Liver (tissue), 9 donors: ENCODE data around the gene GMPS. TPM values are rescaled to one million over a fixed set of nuclear protein-coding genes. Genes with fewer than 3 reads are reported as not detected.

ENCODE experiments used
- DNase-seq: peaks from one replicate; pipeline ENCODE4 v3.0.0-alpha.2; 2017; ENCODE audit warnings: low spot score
- H3K27ac ChIP-seq, 2 donors: one replicate each; pipeline ENCODE4 v1.7.0; 2013; ENCODE audit warnings: inconsistent platforms in 2 of 2, low read length in 2 of 2, control low read depth in 1 of 2, low read depth in 1 of 2, mild to moderate bottlenecking in 1 of 2
- H3K27me3 ChIP-seq, 4 donors: one replicate each; pipeline versions ENCODE4 v1.6.1 to v1.7.0; 2013; ENCODE audit warnings: low read length in 3 of 4, inconsistent platforms in 1 of 4, mild to moderate bottlenecking in 1 of 4, moderate library complexity in 1 of 4; ENCODE audit not compliant: control insufficient read depth in 4 of 4, insufficient read depth in 4 of 4
- H3K36me3 ChIP-seq, 4 donors: one replicate each; pipeline versions ENCODE4 v1.6.1 to v1.7.0; 2013; ENCODE audit warnings: low read length in 3 of 4, mild to moderate bottlenecking in 3 of 4, low read depth in 1 of 4, moderate library complexity in 1 of 4; ENCODE audit not compliant: control insufficient read depth in 4 of 4, insufficient read depth in 3 of 4
- H3K4me1 ChIP-seq, 4 donors: one replicate each; pipeline versions ENCODE4 v1.6.1 to v1.7.0; 2013; ENCODE audit warnings: low read length in 3 of 4, mild to moderate bottlenecking in 3 of 4, moderate library complexity in 1 of 4; ENCODE audit not compliant: control insufficient read depth in 4 of 4, insufficient read depth in 4 of 4
- H3K4me3 ChIP-seq, 3 donors: one replicate each; pipeline versions ENCODE4 v1.6.1 to v1.7.0; 2013; ENCODE audit warnings: low read length in 3 of 3, control low read depth in 1 of 3, low read depth in 1 of 3, mild to moderate bottlenecking in 1 of 3
- H3K9ac ChIP-seq, 2 donors: one replicate each; pipeline ENCODE4 v1.7.0; 2013; ENCODE audit warnings: low read length in 2 of 2, mild to moderate bottlenecking in 2 of 2, moderate library complexity in 2 of 2, control low read depth in 1 of 2, low read depth in 1 of 2
- H3K9me3 ChIP-seq, 4 donors: one replicate each; pipeline versions ENCODE4 v1.6.1 to v1.7.0; 2013; ENCODE audit warnings: low read length in 3 of 4; ENCODE audit not compliant: control insufficient read depth in 4 of 4
- CTCF ChIP-seq: fragments of 150-350 bp; IDR thresholded peaks from 2 replicates; pipeline ENCODE4 v1.5.1; 2017; ENCODE audit warnings: improper control_type of control experiment, low read depth, low read length; ENCODE audit not compliant: missing input control
- EGR1 ChIP-seq, 2 donors: IDR thresholded peaks; 2 replicates each; pipeline ENCODE4 v1.6.1; 2016 to 2018; ENCODE audit warnings: antibody characterized with exemption in 2 of 2, low read depth in 2 of 2
- GABPA ChIP-seq, 2 donors: IDR thresholded peaks in 1 of 2; conservative IDR thresholded peaks in 1 of 2; 2 replicates each; pipeline ENCODE4 v1.6.1; 2016; ENCODE audit warnings: antibody characterized with exemption in 2 of 2, mild to moderate bottlenecking in 1 of 2, moderate library complexity in 1 of 2
- HNF4A ChIP-seq, 2 donors: conservative IDR thresholded peaks; 2 replicates each; pipeline ENCODE4 v1.6.1; 2016; ENCODE audit warnings: antibody characterized with exemption in 2 of 2, mild to moderate bottlenecking in 2 of 2
- HNF4G ChIP-seq: IDR thresholded peaks from 2 replicates; pipeline ENCODE4 v1.6.1; 2016; ENCODE audit warnings: antibody characterized with exemption
- JUND ChIP-seq, 2 donors: IDR thresholded peaks; 2 replicates each; pipeline ENCODE4 v1.6.1; 2016; ENCODE audit warnings: antibody characterized with exemption in 2 of 2
- NR2F2 ChIP-seq: IDR thresholded peaks from 2 replicates; pipeline ENCODE4 v1.6.1; 2016; ENCODE audit warnings: antibody characterized with exemption
- RAD21 ChIP-seq, 2 donors: IDR thresholded peaks; 2 replicates each; pipeline ENCODE4 v1.6.1; 2016; ENCODE audit warnings: antibody characterized with exemption in 2 of 2, mild to moderate bottlenecking in 2 of 2
- REST ChIP-seq: IDR thresholded peaks from 2 replicates; pipeline ENCODE4 v1.6.1; 2016; ENCODE audit warnings: antibody characterized with exemption, mild to moderate bottlenecking
- RXRA ChIP-seq, 2 donors: IDR thresholded peaks; 2 replicates each; pipeline ENCODE4 v1.6.1; 2017 to 2018; ENCODE audit warnings: antibody characterized with exemption in 2 of 2, mild to moderate bottlenecking in 1 of 2
- TAF1 ChIP-seq: conservative IDR thresholded peaks from 2 replicates; pipeline ENCODE4 v1.6.1; 2016; ENCODE audit warnings: antibody characterized with exemption, mild to moderate bottlenecking
- YY1 ChIP-seq: IDR thresholded peaks from 2 replicates; pipeline ENCODE4 v1.6.1; 2016; ENCODE audit warnings: antibody characterized with exemption, mild to moderate bottlenecking
- ZBTB33 ChIP-seq: IDR thresholded peaks from 2 replicates; pipeline ENCODE4 v1.6.1; 2016; ENCODE audit warnings: antibody characterized with exemption
- WGBS: extraction: QIAGEN DNeasy Blood & Tissue Kit; methylation state at CpG from one replicate; pipeline ENCODE4 v1.1.7; 2013; 5-methylcytosine and 5-hydroxymethylcytosine counted together
- polyA plus RNA-seq, 2 donors: library from polyadenylated mRNA; stranded (reverse) in 1 of 2; unstranded in 1 of 2; fragments of 200-250 nt in 1 of 2; fragments of >200 nt in 1 of 2; fragmentation: Nextera tagmentation in 1 of 2; extraction: Ambion mirVana in 1 of 2; gene quantifications; one replicate each; pipeline versions ENCODE4 v1.2.1 to v1.2.3, GENCODE V29; 2013 to 2015
- total RNA-seq, 2 donors: library from RNA; depleted of rRNA; stranded (reverse); fragments of >200 nt; gene quantifications; one replicate each; pipeline ENCODE4 v1.2.3, GENCODE V29; 2014
- TF ChIP-seq, protein P1 (sequence below): IDR thresholded peaks from 2 replicates; pipeline ENCODE4 v1.6.1; 2016; ENCODE audit warnings: antibody characterized with exemption
- donor health status: healthy.
- donor health status: healthy.
- donor health status: healthy.
- donor health status: healthy.
- donor health status: healthy.

The GMPS gene
- total and polyA plus RNA-seq, 4 donors: 10.8 to 16.1 (median 14.8) TPM

DNA sequence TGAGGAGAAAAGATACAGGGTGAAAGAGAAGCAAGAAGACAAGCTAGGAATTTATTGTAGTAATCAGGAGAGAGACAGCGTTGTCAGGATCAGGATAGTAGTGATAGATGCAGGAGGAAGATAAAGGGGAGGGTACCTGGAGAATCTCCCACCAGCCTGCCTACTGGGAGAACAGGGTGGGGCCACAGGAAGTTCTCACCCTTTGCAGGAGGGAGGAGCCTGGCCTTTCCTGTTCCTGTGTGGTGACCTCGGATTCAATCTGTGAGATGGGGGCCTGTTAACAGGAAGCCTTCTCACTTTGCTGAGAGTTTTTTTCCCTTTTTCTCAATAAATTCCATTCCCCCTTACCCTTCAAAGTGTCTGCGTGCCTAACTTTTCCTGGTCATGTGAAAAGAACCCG lies 37.6 kb downstream of the GMPS start:
- Histone ChIP-seq H3K9ac (no peak overlapping the region), H3K27me3 (no peaks in the 10 kb centered on the region), H3K36me3 (peaks cover 5 to 27% (median 18%) of the 10 kb centered on the region in 4 donors), H3K27ac (no peak overlapping the region), H3K4me1 (no peaks in the 10 kb centered on the region), H3K4me3 (no peak overlapping the region), H3K9me3 (no peaks in the 10 kb centered on the region)
- TF ChIP-seq REST (no peak), YY1 (no peak), NR2F2 (no peak), HNF4A (conservative IDR thresholded peaks at IDR 0.05) (no peak), GABPA (IDR thresholded peaks at IDR 0.05 in 1 of 2, conservative IDR thresholded peaks at IDR 0.05 in 1 of 2) (no peak), RAD21 (IDR thresholded peaks at IDR 0.05) (no peak), HNF4G (no peak)
- TF ChIP-seq, protein P1, sequence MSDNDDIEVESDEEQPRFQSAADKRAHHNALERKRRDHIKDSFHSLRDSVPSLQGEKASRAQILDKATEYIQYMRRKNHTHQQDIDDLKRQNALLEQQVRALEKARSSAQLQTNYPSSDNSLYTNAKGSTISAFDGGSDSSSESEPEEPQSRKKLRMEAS: no peak
- 84% methylated on average over 4 of the region's 4 CpGs for WGBS
- no peak for DNase-seq

- TF ChIP-seq ZBTB33: no peak
- TF ChIP-seq TAF1: no peak
- TF ChIP-seq RXRA (IDR thresholded peaks at IDR 0.05): no peak
- TF ChIP-seq, protein P1: no peak
- no peak for TF ChIP-seq CTCF
- no peak for TF ChIP-seq EGR1 (IDR thresholded peaks at IDR 0.05; ENCODE audit: low read depth in 2 of 2)
- no peak for TF ChIP-seq NR2F2
- TF ChIP-seq JUND (IDR thresholded peaks at IDR 0.05): no peak
- no peak for TF ChIP-seq HNF4G
- Histone ChIP-seq H3K4me1 (no peaks in the 10 kb centered on the region), H3K36me3 (peaks cover 5 to 30% (median 18%) of the 10 kb centered on the region in 4 donors), H3K27me3 (no peaks in the 10 kb centered on the region), H3K27ac (no peak overlapping the region), H3K9ac (no peak overlapping the region), H3K4me3 (no peak overlapping the region), H3K9me3 (no peaks in the 10 kb centered on the region)
- DNase-seq: no peak
Observed at GRCh38 chr3:155908605-155909004, 38.2 kb downstream of the GMPS start.
